ENCODE measurements around the gene CCDC169.

Gene CCDC169

GRCh38 chr13:36282821-36283432 lies 14.7 kb downstream of the CCDC169 start:
- no peaks in the 10 kb centered on the region for H3K36me3 ChIP-seq (replicated peaks; ENCODE audit: low read depth, low read length)
- no peaks in the 10 kb centered on the region for H4K20me1 ChIP-seq (ENCODE audit: insufficient read depth, low read length)
- no peaks in the 10 kb centered on the region for H3K9me3 ChIP-seq (ENCODE audit: insufficient read depth, low read length)
- no peaks in the 10 kb centered on the region for H3K27me3 ChIP-seq (ENCODE audit: low read depth, low read length)
- H3K9ac ChIP-seq (ENCODE audit: low read length) = no peak overlapping the region
- no peak overlapping the region for H3K4me3 ChIP-seq (ENCODE audit: low read length)
- TF ChIP-seq CTCF (IDR thresholded peaks at IDR 0.05; ENCODE audit: low read depth, low read length) (peak; percentile 98), EZH2phosphoT487 (IDR thresholded peaks at IDR 0.05; ENCODE audit: low read depth) (no peak)
- no peak overlapping the region for H3K27ac ChIP-seq (ENCODE audit: low read length)
- H3K4me2 ChIP-seq (ENCODE audit: low read length) = no peak overlapping the region
- peaks cover 4% of the 10 kb centered on the region; the same call in 1 of the 2 replicates for H3K4me1 ChIP-seq (ENCODE audit: low read length)
- no peak overlapping the region for H2AFZ ChIP-seq (ENCODE audit: low read depth, low read length)
- no peaks in the 10 kb centered on the region for H3K79me2 ChIP-seq (ENCODE audit: low read length)

GRCh38 chr13:36275190-36276002 lies 22.2 kb downstream of the CCDC169 start:
- no peaks in the 10 kb centered on the region for H3K27me3 ChIP-seq (ENCODE audit: low read depth, low read length)
- H3K79me2 ChIP-seq (ENCODE audit: low read length) = no peaks in the 10 kb centered on the region
- no peak overlapping the region for H3K4me2 ChIP-seq (ENCODE audit: low read length)
- no peak overlapping the region for H2AFZ ChIP-seq (ENCODE audit: low read depth, low read length)
- no peak overlapping the region for H3K9ac ChIP-seq (ENCODE audit: low read length)
- H3K4me1 ChIP-seq (ENCODE audit: low read length) = no peaks in the 10 kb centered on the region
- H3K9me3 ChIP-seq (ENCODE audit: insufficient read depth, low read length) = no peaks in the 10 kb centered on the region
- no peaks in the 10 kb centered on the region for H3K36me3 ChIP-seq (replicated peaks; ENCODE audit: low read depth, low read length)
- H3K4me3 ChIP-seq (ENCODE audit: low read length) = no peak overlapping the region
- no peak overlapping the region for H3K27ac ChIP-seq (ENCODE audit: low read length)
- TF ChIP-seq CTCF (IDR thresholded peaks at IDR 0.05; ENCODE audit: low read depth, low read length) = peak; percentile 56
- TF ChIP-seq EZH2phosphoT487 (IDR thresholded peaks at IDR 0.05; ENCODE audit: low read depth) = no peak
- H4K20me1 ChIP-seq (ENCODE audit: insufficient read depth, low read length) = no peaks in the 10 kb centered on the region

- no peak for TF ChIP-seq EZH2phosphoT487 (IDR thresholded peaks at IDR 0.05; ENCODE audit: low read depth)
- TF ChIP-seq CTCF (IDR thresholded peaks at IDR 0.05; ENCODE audit: low read depth, low read length) = no peak
- no peaks in the 10 kb centered on the region for H3K27me3 ChIP-seq (ENCODE audit: low read depth, low read length)
These were observed 24.2 kb downstream of the CCDC169 start for GRCh38 chr13:36273431-36273830.

DNA sequence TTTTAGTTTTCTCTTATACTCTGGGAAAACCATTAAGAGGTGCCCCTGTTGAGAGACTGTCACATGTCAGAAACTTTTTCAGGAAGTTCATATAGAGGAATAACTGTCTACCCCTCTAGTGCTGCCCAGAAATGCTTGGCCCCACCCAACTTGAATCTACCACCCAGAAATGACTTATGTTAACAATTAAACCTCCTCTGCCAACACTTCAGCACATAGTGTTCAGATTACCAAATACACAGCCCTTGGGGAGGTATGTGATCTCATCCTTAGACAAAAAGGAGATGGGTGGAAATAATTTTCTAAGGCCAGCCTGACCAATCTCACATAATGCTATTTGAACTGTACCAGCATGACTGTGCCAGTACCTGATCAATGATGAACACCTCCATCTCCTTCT lies 35.6 kb downstream of the CCDC169 start:
- no peak overlapping the region for H3K9ac ChIP-seq (ENCODE audit: low read length)
- no peak for TF ChIP-seq EZH2phosphoT487 (IDR thresholded peaks at IDR 0.05; ENCODE audit: low read depth)
- TF ChIP-seq CTCF (IDR thresholded peaks at IDR 0.05; ENCODE audit: low read depth, low read length) = no peak
- no peak overlapping the region for H3K4me2 ChIP-seq (ENCODE audit: low read length)

More at GRCh38 chr13:36273431-36273830, 24.2 kb downstream of the CCDC169 start:
- Histone ChIP-seq H3K9me3 (ENCODE audit: insufficient read depth, low read length) (no peaks in the 10 kb centered on the region), H4K20me1 (ENCODE audit: insufficient read depth, low read length) (no peaks in the 10 kb centered on the region), H3K9ac (ENCODE audit: low read length) (no peak overlapping the region), H2AFZ (ENCODE audit: low read depth, low read length) (no peak overlapping the region), H3K4me2 (ENCODE audit: low read length) (no peak overlapping the region), H3K4me3 (ENCODE audit: low read length) (no peak overlapping the region), H3K27ac (ENCODE audit: low read length) (no peak overlapping the region), H3K4me1 (ENCODE audit: low read length) (no peaks in the 10 kb centered on the region), H3K36me3 (replicated peaks; ENCODE audit: low read depth, low read length) (no peaks in the 10 kb centered on the region), H3K79me2 (ENCODE audit: low read length) (no peaks in the 10 kb centered on the region)

More for the DNA sequence above, 35.6 kb downstream of the CCDC169 start:
- Histone ChIP-seq H3K27me3 (ENCODE audit: low read depth, low read length) (no peaks in the 10 kb centered on the region), H3K9me3 (ENCODE audit: insufficient read depth, low read length) (no peaks in the 10 kb centered on the region), H3K36me3 (replicated peaks; ENCODE audit: low read depth, low read length) (no peaks in the 10 kb centered on the region), H2AFZ (ENCODE audit: low read depth, low read length) (no peak overlapping the region), H4K20me1 (ENCODE audit: insufficient read depth, low read length) (no peaks in the 10 kb centered on the region), H3K79me2 (ENCODE audit: low read length) (no peaks in the 10 kb centered on the region), H3K27ac (ENCODE audit: low read length) (no peak overlapping the region), H3K4me1 (ENCODE audit: low read length) (peaks cover 5% of the 10 kb centered on the region; the same call in 1 of the 2 replicates), H3K4me3 (ENCODE audit: low read length) (no peak overlapping the region)

Measured in OCI-LY3 (cell line).